ENCODE results near the gene TAOK3.

DNA sequence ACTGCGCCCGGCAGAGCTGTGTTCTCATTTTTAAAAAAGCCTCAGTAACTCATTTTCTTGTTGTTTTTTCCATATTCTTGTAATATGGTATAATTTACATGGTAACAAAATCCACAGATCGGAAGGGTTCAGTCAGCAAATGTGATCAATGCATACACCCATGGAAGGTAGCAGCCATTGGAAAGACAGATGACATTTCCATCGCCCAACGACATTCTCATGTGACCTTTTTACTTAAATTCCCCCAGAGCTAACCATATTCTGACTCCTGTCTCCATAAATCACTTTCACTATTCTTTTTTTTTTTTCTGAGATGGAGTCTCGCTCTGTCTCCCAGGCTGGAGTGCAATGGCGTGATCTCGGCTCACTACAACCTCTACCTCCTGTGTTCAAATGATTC is 231.9 kb downstream of the TAOK3 start:
- TF ChIP-seq POLR2A (IDR thresholded peaks at IDR 0.05) (no peak), EP300 (IDR thresholded peaks at IDR 0.05) (no peak)
- TF ChIP-seq, protein P1, sequence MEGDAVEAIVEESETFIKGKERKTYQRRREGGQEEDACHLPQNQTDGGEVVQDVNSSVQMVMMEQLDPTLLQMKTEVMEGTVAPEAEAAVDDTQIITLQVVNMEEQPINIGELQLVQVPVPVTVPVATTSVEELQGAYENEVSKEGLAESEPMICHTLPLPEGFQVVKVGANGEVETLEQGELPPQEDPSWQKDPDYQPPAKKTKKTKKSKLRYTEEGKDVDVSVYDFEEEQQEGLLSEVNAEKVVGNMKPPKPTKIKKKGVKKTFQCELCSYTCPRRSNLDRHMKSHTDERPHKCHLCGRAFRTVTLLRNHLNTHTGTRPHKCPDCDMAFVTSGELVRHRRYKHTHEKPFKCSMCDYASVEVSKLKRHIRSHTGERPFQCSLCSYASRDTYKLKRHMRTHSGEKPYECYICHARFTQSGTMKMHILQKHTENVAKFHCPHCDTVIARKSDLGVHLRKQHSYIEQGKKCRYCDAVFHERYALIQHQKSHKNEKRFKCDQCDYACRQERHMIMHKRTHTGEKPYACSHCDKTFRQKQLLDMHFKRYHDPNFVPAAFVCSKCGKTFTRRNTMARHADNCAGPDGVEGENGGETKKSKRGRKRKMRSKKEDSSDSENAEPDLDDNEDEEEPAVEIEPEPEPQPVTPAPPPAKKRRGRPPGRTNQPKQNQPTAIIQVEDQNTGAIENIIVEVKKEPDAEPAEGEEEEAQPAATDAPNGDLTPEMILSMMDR (IDR thresholded peaks at IDR 0.05), result no peak

All from stomach (tissue), 4 donors.